GM18507 (cell line): ENCODE results near the gene FMNL3.
"Not testable (repeated sequence)": the region's sequence is repeated elsewhere in the genome, so short reads cannot be mapped to it uniquely, and the experiment has no call there.

ENCODE experiments used
- DNase-seq: peaks from one replicate; pipeline ENCODE4 v3.0.0; 2011; ENCODE audit warnings: low read depth; ENCODE audit not compliant: insufficient read length; ENCODE audit errors: extremely low spot score
- FAIRE-seq: peaks from 2 replicates; lab custom pipeline; 2011; peaks lifted over from hg19 to GRCh38; lab: Jason Lieb, UNC

Gene FMNL3, protein sequence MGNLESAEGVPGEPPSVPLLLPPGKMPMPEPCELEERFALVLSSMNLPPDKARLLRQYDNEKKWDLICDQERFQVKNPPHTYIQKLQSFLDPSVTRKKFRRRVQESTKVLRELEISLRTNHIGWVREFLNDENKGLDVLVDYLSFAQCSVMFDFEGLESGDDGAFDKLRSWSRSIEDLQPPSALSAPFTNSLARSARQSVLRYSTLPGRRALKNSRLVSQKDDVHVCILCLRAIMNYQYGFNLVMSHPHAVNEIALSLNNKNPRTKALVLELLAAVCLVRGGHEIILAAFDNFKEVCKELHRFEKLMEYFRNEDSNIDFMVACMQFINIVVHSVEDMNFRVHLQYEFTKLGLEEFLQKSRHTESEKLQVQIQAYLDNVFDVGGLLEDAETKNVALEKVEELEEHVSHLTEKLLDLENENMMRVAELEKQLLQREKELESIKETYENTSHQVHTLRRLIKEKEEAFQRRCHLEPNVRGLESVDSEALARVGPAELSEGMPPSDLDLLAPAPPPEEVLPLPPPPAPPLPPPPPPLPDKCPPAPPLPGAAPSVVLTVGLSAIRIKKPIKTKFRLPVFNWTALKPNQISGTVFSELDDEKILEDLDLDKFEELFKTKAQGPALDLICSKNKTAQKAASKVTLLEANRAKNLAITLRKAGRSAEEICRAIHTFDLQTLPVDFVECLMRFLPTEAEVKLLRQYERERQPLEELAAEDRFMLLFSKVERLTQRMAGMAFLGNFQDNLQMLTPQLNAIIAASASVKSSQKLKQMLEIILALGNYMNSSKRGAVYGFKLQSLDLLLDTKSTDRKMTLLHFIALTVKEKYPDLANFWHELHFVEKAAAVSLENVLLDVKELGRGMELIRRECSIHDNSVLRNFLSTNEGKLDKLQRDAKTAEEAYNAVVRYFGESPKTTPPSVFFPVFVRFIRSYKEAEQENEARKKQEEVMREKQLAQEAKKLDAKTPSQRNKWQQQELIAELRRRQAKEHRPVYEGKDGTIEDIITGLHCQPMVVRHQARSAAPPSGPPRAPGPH

DNA sequence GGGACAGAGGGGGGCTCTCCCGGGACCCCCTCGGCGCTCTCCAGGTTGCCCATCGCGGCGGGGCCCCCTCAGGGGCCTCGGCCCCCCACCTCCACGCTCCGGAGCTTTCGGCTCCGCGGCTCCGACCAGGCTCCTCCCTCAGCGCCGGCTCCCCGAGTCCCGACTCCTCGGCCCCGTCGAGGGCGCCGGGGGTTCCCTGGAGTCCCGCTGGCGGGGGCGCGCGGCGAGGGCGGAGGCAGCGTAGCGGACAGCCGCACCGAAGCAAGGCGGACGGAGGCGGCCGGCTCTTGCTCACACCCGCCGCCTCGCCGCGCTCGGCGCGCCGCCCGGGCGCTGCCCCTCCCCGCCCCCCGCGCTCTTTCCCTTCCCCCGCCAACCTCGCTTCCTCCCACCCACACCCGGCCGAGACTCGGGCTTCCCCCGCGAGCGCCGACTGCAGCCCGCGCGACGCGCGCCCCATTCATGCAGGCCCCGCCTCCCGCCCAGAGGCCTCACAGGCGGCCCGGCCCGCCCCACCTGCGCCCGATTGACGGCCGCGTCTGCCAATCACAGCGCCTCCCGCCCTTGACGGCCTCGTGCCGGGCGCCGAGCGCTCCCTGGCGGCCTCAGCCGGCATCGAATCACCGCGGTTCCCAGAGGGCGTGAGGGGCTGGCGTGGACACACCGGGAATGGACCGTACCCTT, at the start of gene FMNL3:
Gene FMNL3, minus strand, starts transcription at position 278 of the 684 bp plus-strand sequence. Its CDS starts 225 bp downstream, at position 53.
- DNase-seq (peak; percentile 97), FAIRE-seq (peak; percentile 79)

DNA sequence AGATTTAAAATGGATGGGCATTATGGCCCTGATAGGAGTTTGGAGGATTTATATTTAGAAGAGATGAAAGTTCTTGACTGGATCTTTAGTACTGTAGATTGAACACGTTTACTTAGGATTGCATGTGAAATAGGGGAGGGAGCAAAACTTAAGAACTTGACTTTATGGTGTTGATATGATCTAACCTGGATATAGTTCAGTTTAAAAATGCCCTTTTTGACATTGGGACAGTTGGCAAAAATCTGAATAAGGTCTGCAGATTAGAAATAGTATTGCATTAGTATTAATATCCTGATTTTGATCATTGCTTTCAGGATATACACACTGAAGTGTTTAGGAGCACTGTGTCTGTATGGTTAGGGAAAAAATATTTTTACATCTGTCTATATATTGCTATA, 43.8 kb upstream of the FMNL3 start:
- DNase-seq (no peak), FAIRE-seq (no peak)

DNA sequence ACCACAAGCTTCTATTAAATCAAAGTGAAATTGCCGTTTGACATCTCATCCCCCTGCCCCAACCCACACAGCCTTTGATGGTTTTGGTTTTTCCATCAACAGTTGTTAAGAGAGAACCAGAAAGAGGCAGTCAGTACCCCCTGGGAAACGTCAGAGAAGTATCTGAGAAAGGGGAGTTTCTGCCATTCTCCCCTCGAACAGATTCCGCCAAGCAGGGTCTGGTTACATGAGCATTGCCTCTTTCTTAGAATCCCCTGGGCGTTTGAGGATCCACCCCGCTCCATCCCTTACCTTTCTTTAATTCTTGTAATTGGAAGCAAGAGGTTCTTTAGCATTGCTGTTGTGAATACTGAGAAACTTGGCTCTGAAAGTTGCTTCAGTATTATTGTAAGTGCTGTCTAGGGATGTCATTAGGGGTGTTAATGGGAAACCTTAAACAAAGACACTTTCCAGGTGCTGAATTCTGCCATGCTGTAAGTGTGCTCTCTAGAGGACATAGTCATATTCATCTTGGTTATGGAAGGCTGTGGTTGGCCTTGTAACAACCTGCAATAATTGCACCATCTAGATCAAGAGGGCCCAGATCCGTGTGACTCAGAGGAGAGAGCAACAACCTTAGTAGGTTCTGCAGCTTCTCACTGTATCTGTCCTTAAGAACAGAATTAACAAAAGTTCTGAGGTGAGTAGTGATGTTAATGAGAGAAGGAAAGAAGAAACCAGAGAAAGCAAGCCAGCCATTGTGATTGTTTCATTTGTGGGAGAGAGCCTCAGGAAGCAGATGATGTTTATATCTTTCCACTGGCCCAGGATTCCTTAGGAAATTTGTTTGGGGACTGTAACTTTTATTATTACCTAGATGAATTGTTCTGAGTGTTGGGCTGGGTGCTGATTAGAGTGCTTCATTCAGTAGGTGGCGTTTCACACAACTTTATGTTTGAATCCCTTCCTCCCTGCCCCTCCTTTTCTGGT, 43.1 kb upstream of the FMNL3 start:
- DNase-seq (no peak), FAIRE-seq (peak; percentile 5)

DNA sequence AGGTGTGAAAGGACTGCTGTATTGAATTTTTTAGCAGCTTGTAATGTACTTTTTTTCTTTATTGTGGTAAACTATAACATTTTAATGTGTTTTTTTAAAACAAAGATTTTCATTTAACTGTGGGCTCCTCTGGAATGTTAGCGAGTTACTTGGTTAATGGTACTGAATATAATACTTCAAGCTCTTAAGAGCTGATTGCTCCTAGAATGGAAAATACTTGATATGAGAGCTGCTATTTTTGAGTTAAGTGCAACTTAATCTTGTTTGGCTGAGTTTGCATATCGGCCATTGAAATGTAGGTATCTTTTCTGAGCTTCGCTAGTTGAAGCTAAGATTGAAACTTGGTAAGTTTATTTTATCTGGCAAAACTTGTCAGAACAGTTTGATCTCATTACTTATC, 41.6 kb upstream of the FMNL3 start:
- no peak for FAIRE-seq

DNA sequence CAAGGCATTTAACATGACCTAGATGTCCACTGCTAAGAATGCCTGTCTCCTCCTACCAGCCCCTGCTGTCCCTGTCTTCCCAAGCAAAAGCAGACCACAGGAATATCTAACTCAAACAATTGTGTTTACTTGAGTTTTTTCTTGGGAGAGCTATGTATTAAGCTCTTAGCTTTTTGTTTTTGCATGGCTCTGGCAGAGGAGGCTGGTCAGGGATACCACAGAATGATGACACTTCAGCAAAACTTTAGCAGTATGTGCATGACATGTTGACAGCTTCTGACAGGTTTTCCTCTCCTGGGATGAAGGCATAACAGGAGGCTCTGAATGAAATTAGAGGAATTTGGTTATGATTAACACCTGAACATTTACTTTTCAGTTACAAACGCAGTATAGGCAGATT, 41.1 kb upstream of the FMNL3 start:
- no peak for DNase-seq
- FAIRE-seq = no peak

More for the DNA sequence above, 41.6 kb upstream of the FMNL3 start:
- DNase-seq = no peak

DNA sequence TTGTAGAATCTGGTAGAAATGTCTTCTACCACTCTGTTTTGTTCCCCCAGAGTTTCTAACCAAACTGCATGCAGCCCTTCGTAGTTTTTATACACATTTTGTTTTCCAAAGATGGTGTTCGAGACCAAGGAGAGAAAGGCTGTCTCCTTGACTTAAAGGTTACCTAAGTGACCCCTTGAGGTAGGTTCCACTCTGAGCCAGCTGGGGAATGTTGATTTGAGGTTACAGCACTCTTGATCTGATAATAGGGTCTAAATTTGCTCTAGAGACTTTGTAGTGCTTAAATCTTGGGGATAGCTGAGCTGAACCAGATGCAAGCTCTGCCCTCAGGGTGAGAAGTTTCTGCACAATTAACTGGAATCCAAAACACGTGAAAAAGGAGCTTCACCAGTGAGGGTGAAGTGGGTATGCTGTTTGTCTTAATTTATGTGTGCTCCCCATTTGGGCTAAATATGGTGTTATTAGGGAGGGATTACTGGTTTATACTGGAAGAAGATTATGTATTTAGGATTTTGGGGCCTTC, 37.2 kb upstream of the FMNL3 start:
- FAIRE-seq = no peak
- DNase-seq = no peak

DNA sequence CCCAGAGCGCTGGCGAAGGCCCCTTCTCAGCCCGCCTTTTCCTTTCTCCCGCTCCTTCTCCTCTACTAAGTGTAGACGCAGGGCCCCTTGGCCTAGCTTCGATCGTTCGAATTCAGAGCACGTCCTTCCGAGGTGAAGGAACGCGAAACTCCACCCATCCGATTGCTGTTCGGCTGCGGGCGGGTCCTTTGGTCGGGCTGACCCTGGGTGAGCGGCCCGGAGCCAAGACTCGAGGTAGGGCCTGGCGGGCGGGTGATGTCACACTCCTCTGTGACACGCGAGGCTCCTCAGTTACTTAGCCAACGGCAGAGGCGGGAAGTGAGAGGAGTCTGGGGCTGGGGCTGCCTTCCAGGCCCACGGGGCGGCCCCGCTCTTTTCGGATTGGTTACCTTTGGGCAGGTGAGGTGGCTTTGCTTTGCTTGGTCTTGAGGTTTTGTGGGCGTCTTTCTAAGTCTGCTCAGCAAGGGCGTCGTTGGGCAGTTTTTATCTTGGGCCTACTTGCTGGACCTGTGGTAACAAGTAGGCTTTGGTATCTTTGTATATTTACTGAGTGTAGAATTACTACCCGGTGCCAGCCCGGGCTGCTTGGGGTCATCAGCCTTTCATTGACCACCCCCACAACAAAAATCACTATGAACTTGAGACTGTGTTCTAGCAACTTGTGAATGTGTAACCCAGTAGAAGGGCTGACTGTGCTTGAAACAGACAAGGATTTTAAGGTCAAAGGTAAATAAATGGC, 34.8 kb upstream of the FMNL3 start:
- FAIRE-seq (peak; percentile 81), DNase-seq (peak; percentile 40)

DNA sequence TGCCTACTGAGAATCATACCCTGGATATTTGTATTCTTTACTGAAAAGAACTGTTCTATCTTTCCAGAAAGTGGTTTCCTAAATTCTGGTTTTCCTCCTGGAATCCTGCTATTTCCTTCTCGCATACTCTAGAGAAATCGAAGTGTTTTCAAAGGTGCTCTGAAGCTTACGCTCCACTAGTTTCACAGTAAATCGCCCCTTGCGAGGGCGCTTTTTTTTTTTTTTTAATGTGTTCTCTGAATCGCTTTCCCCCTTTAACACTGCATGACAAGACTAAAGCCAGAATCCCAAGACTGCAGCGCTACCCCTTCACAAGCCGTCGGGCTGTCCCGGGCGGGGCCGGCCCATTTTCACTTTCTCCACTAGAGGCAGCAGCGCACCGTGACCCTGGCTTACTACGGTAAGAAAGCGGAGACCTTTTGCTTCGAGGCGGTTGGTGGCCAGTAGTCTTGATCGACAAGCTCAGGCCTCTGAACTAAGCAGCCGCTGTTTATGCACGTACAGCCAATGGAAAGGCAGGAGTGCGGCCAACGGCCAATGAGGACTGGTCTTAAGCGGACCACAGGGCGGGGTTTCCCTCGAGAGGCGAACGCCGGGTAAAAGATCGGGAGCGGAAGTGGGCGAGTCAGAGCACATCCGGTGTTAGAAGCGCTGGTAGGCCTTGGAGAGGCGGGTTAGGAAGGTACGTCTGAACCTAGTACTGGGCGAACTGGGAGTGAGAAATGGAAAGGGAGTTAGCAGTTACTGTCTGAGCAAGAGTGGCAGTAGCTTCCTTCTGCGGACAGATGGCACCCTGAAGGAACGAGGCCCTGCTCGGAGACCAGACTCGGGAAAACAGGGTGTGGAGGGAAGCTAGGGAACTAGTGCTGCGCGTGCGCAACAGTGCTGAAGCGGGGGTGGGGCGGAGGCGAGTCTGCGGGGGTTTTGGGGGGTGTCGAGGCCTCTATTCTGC, 34.0 kb upstream of the FMNL3 start, which contains the start of gene TMBIM6:
Gene TMBIM6, plus strand, starts transcription at position 628 of the 952 bp plus-strand sequence. CDS start 10,937 bp downstream, outside the sequence.
- FAIRE-seq = peak; percentile 100
- DNase-seq = peak; percentile 87

DNA sequence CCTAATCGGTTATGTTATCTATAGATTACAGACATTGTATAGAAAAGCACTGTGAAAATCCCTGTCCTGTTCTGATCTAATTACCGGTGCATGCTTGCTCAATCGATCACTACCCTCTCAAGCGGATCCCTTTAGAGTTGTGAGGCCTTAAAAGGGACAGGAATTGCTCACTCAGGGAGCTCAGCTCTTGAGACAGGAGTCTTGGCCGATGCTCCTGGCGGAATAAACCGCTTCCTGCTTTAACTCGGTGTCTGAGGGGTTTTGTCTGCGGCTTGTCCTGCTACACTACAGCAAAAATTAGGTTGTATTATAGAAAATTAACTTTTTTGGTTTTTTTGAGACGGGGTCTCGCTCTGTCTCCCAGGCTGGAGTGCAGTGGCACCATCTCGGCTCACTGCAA, 33.1 kb upstream of the FMNL3 start:
- not testable (repeated sequence) for DNase-seq, FAIRE-seq

DNA sequence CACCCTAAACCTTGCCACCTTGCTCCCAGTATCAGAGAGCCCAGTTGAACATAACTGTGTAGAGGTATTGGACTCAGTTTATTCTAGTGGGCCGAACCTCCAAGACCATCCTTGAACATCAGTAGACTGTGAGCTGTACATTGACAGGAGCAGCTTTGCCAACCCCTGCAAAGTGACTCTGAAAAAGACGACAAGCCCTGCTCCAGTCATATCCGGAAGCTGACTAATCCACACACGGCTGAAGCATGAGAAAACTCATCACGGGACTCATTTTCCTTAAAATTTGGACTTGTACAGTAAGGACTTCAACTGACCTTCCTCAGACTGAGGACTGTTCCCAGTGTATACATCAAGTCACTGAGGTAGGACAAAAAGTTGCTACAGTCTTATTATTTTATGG, 31.5 kb upstream of the FMNL3 start:
- not testable (repeated sequence) for DNase-seq, FAIRE-seq

DNA sequence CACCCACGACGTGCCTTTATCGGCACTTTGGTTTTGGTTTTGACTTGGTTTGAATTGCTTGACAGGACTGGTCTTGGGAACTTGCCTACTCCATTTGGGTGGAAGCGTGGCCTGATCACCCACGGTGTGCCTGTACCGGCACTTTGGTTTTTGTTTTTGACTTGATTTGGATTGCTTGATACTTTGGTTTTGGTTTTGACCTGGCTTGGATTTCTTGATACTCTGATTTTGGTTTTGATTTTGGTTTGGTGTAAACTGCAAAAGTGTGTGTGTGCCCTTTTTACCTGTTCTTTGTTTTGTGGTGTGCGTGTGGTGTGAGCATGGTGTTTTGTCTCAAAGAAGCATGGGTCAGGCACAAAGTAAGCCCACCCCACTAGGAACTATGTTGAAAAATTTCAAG, 27.7 kb upstream of the FMNL3 start:
- not testable (repeated sequence) for FAIRE-seq, DNase-seq

DNA sequence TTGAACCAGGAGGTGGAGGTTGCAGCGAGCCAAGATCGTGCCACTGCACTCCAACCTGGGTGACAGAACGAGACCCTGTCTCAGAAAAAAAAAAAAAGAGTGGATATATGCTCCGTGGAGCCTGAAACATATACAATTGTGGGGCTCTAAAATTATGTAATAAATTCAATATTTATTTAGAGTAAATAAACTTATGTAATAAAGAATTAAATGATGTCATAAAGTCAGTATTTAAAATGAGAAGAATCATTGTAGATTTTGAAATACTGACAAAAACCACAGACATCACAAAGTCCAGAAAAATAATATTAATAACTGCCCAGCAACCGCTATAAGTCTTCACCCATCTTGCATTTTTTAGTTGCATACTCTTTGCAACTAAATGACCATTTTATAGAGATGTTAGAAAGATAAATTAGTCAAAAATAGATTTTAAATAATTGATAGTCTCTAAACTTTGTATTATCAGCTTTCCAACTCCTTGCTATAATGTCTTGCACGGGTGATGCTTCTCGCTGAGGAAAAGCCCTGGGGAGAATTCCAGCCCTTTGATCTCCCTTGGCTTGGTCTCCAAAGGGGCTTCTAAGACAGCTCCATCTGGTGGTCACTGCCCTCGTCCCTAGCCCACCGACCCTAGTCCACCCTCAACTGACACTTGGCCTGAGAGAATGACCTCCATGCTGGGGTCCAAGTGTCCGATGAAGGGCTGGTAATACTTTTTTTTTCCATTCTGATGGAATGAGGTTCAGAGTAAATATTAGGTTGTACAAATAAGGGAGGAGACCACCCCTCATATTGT, 26.2 kb upstream of the FMNL3 start:
- FAIRE-seq (no peak), DNase-seq (no peak)

DNA sequence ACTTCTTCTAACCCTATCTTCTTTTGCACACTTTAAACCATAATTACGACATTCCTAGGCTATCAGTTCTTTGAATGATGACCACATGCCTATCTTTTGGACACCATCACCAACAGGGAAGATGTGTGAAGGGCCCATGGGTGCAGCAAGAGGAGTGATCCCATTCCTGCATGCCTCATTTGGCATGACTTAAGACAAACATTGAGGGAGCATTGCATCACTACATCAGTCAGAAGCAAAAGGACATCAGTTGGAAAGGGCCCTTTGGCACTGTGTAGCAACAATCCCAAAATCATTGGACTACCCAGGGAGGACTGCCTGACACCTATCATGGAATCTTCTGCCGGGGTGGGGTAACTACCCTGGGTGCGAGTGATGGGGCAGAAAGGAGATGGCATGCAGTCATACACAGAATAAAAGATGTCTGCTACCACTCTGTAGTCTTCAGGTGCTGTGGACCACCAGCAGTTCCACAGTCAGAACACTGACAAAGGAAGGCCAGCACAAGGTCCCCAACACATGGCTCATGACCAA, 23.4 kb upstream of the FMNL3 start:
- DNase-seq = no peak
- no peak for FAIRE-seq

DNA sequence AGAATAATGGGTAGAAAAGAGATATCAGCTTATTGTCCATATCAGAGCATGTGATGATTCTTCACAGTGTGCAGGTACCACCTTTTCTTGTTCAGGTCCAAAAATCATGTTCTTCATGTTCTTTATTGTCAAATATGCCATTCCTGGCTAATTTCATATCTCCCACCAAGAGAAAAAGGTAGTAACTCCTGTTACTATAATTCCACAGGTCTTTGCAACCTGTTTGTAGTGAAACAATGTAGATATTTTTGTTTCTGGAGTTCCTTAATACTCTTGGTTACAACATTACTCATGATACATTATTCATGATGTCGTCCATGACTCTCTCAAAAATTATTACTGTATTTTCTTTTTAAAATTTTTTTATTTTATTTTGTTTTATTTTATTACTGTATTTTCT, 22.8 kb upstream of the FMNL3 start:
- DNase-seq (no peak), FAIRE-seq (no peak)

DNA sequence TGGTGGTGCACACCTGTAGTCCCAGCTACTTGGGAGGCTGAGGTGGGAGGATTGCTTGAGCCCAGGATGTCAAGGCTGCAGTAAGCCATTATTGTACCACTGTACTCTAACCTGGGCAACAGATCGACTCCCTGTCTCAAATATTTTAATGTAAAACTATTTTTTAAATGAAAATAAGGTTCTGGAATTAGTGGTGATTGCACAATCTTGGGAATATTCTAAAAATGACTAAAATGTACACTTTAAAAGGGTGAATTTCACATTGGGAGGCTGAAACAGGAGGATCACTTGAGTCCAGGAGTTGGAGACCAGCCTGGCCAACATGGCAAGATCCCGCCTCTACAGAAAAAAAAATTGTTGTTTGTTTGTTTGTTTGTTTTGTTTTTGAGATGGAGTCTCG, 21.2 kb upstream of the FMNL3 start:
- no peak for DNase-seq
- FAIRE-seq = no peak
